ENCODE data around the gene AR. TPM values are rescaled to one million over a fixed set of nuclear protein-coding genes. Genes with fewer than 3 reads are reported as not detected.

The AR gene
- total and polyA plus RNA-seq, 4 donors: 2.8 to 67.4 (median 22.9) TPM

DNA sequence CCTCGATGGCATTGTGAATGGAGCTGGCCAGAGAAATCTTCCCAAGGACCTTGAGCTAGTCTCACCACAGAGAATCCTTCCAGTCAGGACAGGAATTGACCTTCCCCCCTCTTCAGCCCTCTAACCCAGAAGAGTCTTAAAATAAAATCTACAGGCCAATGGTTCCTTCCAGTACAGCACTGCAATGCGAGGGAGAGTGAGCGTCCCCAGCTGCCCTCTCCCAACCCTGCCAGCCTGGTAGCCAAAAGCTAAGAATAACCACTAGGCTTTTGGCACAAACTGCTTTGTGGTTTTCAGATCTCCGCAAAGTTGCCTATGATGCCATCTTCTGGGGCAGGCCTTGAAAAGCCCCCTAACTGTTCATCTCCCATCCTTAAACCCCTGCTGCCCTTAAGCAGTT lies 175.1 kb downstream of the AR start:
- 89% methylated on average over 4 of the region's 4 CpGs for WGBS
- Histone ChIP-seq H3K4me1 (ENCODE audit: control insufficient read depth in 4 of 4, insufficient read depth in 4 of 4, low read length in 3 of 4) (peaks cover 0 to 14% (median 3%) of the 10 kb centered on the region in 4 donors), H3K36me3 (ENCODE audit: control insufficient read depth in 4 of 4, insufficient read depth in 3 of 4, low read depth in 1 of 4, low read length in 3 of 4) (peaks cover 2 to 39% (median 22%) of the 10 kb centered on the region in 4 donors), H3K27me3 (ENCODE audit: control insufficient read depth in 4 of 4, insufficient read depth in 4 of 4, low read length in 3 of 4) (no peaks in the 10 kb centered on the region), H3K9me3 (ENCODE audit: control insufficient read depth in 4 of 4, low read length in 3 of 4) (no peaks in the 10 kb centered on the region), H3K4me3 (ENCODE audit: low read depth in 1 of 3, low read length in 3 of 3) (no peak overlapping the region), H3K9ac (ENCODE audit: low read depth in 1 of 2, low read length in 2 of 2) (no peak overlapping the region), H3K27ac (ENCODE audit: low read depth in 1 of 2, low read length in 2 of 2) (no peak overlapping the region)
- no peak for TF ChIP-seq NR2F2 (IDR thresholded peaks at IDR 0.05)
- TF ChIP-seq GABPA (IDR thresholded peaks at IDR 0.05 in 1 of 2, conservative IDR thresholded peaks at IDR 0.05 in 1 of 2): no peak
- TF ChIP-seq, protein P1, sequence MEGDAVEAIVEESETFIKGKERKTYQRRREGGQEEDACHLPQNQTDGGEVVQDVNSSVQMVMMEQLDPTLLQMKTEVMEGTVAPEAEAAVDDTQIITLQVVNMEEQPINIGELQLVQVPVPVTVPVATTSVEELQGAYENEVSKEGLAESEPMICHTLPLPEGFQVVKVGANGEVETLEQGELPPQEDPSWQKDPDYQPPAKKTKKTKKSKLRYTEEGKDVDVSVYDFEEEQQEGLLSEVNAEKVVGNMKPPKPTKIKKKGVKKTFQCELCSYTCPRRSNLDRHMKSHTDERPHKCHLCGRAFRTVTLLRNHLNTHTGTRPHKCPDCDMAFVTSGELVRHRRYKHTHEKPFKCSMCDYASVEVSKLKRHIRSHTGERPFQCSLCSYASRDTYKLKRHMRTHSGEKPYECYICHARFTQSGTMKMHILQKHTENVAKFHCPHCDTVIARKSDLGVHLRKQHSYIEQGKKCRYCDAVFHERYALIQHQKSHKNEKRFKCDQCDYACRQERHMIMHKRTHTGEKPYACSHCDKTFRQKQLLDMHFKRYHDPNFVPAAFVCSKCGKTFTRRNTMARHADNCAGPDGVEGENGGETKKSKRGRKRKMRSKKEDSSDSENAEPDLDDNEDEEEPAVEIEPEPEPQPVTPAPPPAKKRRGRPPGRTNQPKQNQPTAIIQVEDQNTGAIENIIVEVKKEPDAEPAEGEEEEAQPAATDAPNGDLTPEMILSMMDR (IDR thresholded peaks at IDR 0.05; ENCODE audit: low read depth, low read length, missing input control): no peak
- no peak for TF ChIP-seq JUND (IDR thresholded peaks at IDR 0.05)
- no peak for TF ChIP-seq FOXA2 (IDR thresholded peaks at IDR 0.05)
- no peak for TF ChIP-seq FOXA1 (IDR thresholded peaks at IDR 0.05)
- TF ChIP-seq YY1 (IDR thresholded peaks at IDR 0.05): no peak
- no peak for TF ChIP-seq RXRA (IDR thresholded peaks at IDR 0.05)
- DNase-seq (ENCODE audit: low spot score): no peak

DNA sequence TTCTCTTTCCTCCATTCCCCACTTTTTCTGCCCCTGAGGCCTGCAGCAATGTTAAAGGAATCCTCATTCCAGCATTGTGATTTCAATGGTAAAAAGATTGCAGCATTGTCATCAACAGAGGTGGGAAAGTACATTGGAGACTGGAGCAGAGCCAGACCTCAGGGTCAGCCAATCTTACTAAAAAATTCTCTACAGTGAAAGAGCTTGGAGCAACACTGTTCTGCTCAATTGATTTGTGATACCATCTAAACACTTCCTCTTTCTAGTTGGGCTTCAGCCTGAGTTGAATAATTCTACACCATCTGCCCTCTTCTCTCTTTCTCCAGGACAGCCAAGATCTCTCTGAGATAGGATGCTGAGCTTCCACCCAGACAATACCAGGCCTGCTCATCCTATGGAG lies 176.5 kb downstream of the AR start:
- H3K36me3 ChIP-seq (ENCODE audit: control insufficient read depth in 4 of 4, insufficient read depth in 3 of 4, low read depth in 1 of 4, low read length in 3 of 4): peaks cover 2 to 39% (median 23%) of the 10 kb centered on the region in 4 donors
- TF ChIP-seq FOXA2 (IDR thresholded peaks at IDR 0.05) (no peak), JUND (IDR thresholded peaks at IDR 0.05) (no peak), RXRA (IDR thresholded peaks at IDR 0.05) (no peak), HNF4A (conservative IDR thresholded peaks at IDR 0.05) (no peak)
- TF ChIP-seq, protein P2, sequence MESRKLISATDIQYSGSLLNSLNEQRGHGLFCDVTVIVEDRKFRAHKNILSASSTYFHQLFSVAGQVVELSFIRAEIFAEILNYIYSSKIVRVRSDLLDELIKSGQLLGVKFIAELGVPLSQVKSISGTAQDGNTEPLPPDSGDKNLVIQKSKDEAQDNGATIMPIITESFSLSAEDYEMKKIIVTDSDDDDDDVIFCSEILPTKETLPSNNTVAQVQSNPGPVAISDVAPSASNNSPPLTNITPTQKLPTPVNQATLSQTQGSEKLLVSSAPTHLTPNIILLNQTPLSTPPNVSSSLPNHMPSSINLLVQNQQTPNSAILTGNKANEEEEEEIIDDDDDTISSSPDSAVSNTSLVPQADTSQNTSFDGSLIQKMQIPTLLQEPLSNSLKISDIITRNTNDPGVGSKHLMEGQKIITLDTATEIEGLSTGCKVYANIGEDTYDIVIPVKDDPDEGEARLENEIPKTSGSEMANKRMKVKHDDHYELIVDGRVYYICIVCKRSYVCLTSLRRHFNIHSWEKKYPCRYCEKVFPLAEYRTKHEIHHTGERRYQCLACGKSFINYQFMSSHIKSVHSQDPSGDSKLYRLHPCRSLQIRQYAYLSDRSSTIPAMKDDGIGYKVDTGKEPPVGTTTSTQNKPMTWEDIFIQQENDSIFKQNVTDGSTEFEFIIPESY (IDR thresholded peaks at IDR 0.05): no peak
- H3K27ac ChIP-seq (ENCODE audit: low read depth in 1 of 2, low read length in 2 of 2): no peak overlapping the region
- H3K9ac ChIP-seq (ENCODE audit: low read depth in 1 of 2, low read length in 2 of 2): no peak overlapping the region
- H3K4me3 ChIP-seq (ENCODE audit: low read depth in 1 of 3, low read length in 3 of 3): no peak overlapping the region
- DNase-seq (ENCODE audit: low spot score): no peak
- H3K9me3 ChIP-seq (ENCODE audit: control insufficient read depth in 4 of 4, low read length in 3 of 4): no peaks in the 10 kb centered on the region
- peaks cover 0 to 14% (median 3%) of the 10 kb centered on the region in 4 donors for H3K4me1 ChIP-seq (ENCODE audit: control insufficient read depth in 4 of 4, insufficient read depth in 4 of 4, low read length in 3 of 4)
- H3K27me3 ChIP-seq (ENCODE audit: control insufficient read depth in 4 of 4, insufficient read depth in 4 of 4, low read length in 3 of 4): no peaks in the 10 kb centered on the region

DNA sequence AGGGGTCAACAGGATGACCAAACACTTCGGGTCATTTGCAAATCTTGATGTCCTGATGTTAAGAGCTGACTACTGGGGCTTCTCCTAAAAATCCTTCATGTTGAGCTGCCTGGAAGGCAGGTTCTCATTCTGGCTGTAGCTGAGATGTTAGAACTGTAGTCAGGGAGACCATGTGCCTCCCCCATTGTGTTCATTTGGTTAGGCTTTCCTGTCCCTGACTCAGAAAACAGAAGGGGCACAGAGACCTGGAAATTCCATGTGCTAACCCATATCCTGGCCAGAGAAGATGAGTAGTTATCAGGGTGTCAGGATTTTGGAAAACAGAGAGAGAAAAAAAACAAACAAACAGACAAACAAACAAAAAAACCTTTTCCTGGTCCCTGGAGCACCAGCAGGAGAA lies 177.5 kb downstream of the AR start:
- H3K4me3 ChIP-seq (ENCODE audit: low read depth in 1 of 3, low read length in 3 of 3): no peak overlapping the region
- no peak for DNase-seq (ENCODE audit: low spot score)
- H3K9me3 ChIP-seq (ENCODE audit: control insufficient read depth in 4 of 4, low read length in 3 of 4): no peaks in the 10 kb centered on the region
- H3K9ac ChIP-seq (ENCODE audit: low read depth in 1 of 2, low read length in 2 of 2): no peak overlapping the region
- H3K4me1 ChIP-seq (ENCODE audit: control insufficient read depth in 4 of 4, insufficient read depth in 4 of 4, low read length in 3 of 4): peaks cover 0 to 14% (median 3%) of the 10 kb centered on the region in 4 donors
- no peaks in the 10 kb centered on the region for H3K27me3 ChIP-seq (ENCODE audit: control insufficient read depth in 4 of 4, insufficient read depth in 4 of 4, low read length in 3 of 4)
- TF ChIP-seq TAF1 (conservative IDR thresholded peaks at IDR 0.05) (no peak), FOXA1 (IDR thresholded peaks at IDR 0.05) (no peak), GABPA (IDR thresholded peaks at IDR 0.05 in 1 of 2, conservative IDR thresholded peaks at IDR 0.05 in 1 of 2) (no peak), RAD21 (IDR thresholded peaks at IDR 0.05) (no peak), HNF4A (conservative IDR thresholded peaks at IDR 0.05) (no peak), HNF4G (IDR thresholded peaks at IDR 0.05) (no peak)
- TF ChIP-seq, protein P3, sequence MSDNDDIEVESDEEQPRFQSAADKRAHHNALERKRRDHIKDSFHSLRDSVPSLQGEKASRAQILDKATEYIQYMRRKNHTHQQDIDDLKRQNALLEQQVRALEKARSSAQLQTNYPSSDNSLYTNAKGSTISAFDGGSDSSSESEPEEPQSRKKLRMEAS (IDR thresholded peaks at IDR 0.05): no peak
- TF ChIP-seq, protein P4, sequence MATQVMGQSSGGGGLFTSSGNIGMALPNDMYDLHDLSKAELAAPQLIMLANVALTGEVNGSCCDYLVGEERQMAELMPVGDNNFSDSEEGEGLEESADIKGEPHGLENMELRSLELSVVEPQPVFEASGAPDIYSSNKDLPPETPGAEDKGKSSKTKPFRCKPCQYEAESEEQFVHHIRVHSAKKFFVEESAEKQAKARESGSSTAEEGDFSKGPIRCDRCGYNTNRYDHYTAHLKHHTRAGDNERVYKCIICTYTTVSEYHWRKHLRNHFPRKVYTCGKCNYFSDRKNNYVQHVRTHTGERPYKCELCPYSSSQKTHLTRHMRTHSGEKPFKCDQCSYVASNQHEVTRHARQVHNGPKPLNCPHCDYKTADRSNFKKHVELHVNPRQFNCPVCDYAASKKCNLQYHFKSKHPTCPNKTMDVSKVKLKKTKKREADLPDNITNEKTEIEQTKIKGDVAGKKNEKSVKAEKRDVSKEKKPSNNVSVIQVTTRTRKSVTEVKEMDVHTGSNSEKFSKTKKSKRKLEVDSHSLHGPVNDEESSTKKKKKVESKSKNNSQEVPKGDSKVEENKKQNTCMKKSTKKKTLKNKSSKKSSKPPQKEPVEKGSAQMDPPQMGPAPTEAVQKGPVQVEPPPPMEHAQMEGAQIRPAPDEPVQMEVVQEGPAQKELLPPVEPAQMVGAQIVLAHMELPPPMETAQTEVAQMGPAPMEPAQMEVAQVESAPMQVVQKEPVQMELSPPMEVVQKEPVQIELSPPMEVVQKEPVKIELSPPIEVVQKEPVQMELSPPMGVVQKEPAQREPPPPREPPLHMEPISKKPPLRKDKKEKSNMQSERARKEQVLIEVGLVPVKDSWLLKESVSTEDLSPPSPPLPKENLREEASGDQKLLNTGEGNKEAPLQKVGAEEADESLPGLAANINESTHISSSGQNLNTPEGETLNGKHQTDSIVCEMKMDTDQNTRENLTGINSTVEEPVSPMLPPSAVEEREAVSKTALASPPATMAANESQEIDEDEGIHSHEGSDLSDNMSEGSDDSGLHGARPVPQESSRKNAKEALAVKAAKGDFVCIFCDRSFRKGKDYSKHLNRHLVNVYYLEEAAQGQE (IDR thresholded peaks at IDR 0.05): no peak
- TF ChIP-seq, protein P1 (IDR thresholded peaks at IDR 0.05; ENCODE audit: low read depth, low read length, missing input control): no peak
- H3K36me3 ChIP-seq (ENCODE audit: control insufficient read depth in 4 of 4, insufficient read depth in 3 of 4, low read depth in 1 of 4, low read length in 3 of 4): peaks cover 2 to 38% (median 24%) of the 10 kb centered on the region in 4 donors
- 70% methylated on average over 1 of the region's 1 CpG for WGBS
- no peak overlapping the region for H3K27ac ChIP-seq (ENCODE audit: low read depth in 1 of 2, low read length in 2 of 2)

Measured in liver (tissue), 9 donors.